Large intestine (tissue), 3 donors: ENCODE data around the gene MEOX2. TPM values are rescaled to one million over a fixed set of nuclear protein-coding genes. Genes with fewer than 3 reads are reported as not detected.

Experiments
- DNase-seq, 2 donors: peaks; one replicate each; pipeline versions ENCODE4 v3.0.0 to v3.0.0-alpha.2; 2013
- H3K27ac ChIP-seq: one replicate; pipeline ENCODE4 v1.5.1; 2013; ENCODE audit warnings: low read length
- H3K27me3 ChIP-seq: 2 replicates; pipeline ENCODE4 v1.6.1; 2013; ENCODE audit warnings: low read length; ENCODE audit not compliant: control insufficient read depth, insufficient read depth
- H3K36me3 ChIP-seq: 2 replicates; pipeline ENCODE4 v1.6.1; 2013; ENCODE audit warnings: low read length; ENCODE audit not compliant: control insufficient read depth, insufficient read depth
- H3K4me1 ChIP-seq: one replicate; pipeline ENCODE4 v1.6.1; 2013; ENCODE audit warnings: low read length; ENCODE audit not compliant: control insufficient read depth, insufficient read depth
- H3K4me3 ChIP-seq: one replicate; pipeline ENCODE4 v1.5.1; 2013; ENCODE audit warnings: low read length
- H3K9me3 ChIP-seq: one replicate; pipeline ENCODE4 v1.6.1; 2013; ENCODE audit warnings: mild to moderate bottlenecking, low read depth, low read length, moderate library complexity; ENCODE audit not compliant: control insufficient read depth
- WGBS: methylation state at CpG from one replicate; pipeline ENCODE4 v1.1.5; 2013; ENCODE audit warnings: low lambda C conversion rate; ENCODE audit not compliant: insufficient coverage; 5-methylcytosine and 5-hydroxymethylcytosine counted together
- polyA plus RNA-seq: library from polyadenylated mRNA; unstranded; fragments of 120-200 nt; gene quantifications from one replicate; pipeline ENCODE4 v1.2.1, GENCODE V29; 2013

MEOX2 gene
- polyA plus RNA-seq, 1 donor: 3.3 TPM

DNA sequence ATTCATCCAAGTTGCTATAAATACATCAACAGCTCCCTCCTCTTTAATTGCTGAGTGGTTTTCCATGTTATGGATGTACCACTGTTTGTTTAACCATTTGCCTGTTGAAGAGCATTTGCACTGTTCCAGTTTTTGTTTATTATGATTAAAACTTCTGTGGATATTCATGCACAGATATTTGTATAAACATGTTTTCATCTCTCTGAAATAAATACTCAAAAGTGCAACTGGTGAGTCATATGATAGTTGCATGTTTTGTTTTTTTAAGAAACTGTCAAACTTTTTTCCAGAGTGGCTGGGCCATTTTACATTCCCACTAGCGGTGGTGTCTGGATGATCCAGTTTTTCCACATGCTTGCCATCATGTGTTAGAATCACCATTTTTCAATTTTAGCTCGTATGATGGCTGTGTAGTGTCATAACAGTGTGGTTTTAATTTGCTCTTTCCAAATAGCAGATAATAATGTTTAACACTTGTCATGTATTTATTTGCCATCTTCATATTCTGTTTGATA, 33.6 kb downstream of the MEOX2 start:
- no peak overlapping the region for H3K27ac ChIP-seq
- H3K36me3 ChIP-seq: no peaks in the 10 kb centered on the region
- H3K9me3 ChIP-seq: no peaks in the 10 kb centered on the region
- WGBS: no CpG with 5 or more reads among the region's 2 CpGs
- H3K4me1 ChIP-seq: no peaks in the 10 kb centered on the region
- H3K4me3 ChIP-seq: no peak overlapping the region
- no peak for DNase-seq
- H3K27me3 ChIP-seq: no peaks in the 10 kb centered on the region

DNA sequence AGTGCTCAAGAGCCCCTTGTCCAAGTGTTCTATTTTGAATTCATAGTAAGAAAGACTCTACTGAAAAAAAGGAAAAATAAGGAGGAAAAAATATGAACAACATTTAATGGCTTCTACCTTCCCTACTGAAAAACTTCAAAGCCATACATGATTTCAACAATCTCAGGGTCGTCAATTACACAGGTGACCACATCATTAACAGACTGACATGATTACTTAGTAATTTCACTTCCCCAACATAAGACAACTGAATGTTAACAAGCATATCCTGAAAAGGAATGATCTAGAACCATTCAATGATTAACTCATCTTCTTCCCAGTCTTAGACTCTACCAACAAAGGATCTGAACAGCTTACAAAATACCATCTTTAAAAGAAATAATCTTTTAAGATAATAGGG, 34.8 kb downstream of the MEOX2 start:
- 57% methylated on average over 1 of the region's 1 CpG for WGBS
- H3K27ac ChIP-seq: no peak overlapping the region
- no peaks in the 10 kb centered on the region for H3K9me3 ChIP-seq
- H3K4me3 ChIP-seq: no peak overlapping the region
- H3K4me1 ChIP-seq: no peaks in the 10 kb centered on the region
- no peaks in the 10 kb centered on the region for H3K27me3 ChIP-seq
- H3K36me3 ChIP-seq: no peaks in the 10 kb centered on the region
- DNase-seq: no peak

DNA sequence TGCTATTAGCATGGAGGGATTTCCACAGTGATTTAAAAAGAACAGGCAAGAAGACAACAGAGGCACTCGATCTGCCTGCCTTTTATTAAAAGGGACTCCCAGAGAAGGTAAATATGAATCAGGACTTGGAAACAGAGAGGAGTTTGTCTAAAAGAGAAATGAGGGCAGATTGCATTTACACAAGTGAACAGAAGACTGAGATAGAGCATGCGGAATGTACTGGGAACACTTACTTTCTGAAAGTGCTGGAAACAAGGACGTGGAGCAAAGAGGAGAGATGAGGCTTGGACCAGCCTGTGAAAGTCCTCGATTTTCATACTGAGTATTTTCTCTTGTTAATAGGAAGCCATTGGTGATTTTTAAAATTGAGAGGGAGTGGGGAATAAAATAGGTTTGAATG, 35.7 kb downstream of the MEOX2 start:
- Histone ChIP-seq H3K36me3 (no peaks in the 10 kb centered on the region), H3K27ac (no peak overlapping the region), H3K4me1 (no peaks in the 10 kb centered on the region), H3K9me3 (no peaks in the 10 kb centered on the region), H3K4me3 (no peak overlapping the region), H3K27me3 (no peaks in the 10 kb centered on the region)
- 63% methylated on average over 4 of the region's 4 CpGs for WGBS
- no peak for DNase-seq

DNA sequence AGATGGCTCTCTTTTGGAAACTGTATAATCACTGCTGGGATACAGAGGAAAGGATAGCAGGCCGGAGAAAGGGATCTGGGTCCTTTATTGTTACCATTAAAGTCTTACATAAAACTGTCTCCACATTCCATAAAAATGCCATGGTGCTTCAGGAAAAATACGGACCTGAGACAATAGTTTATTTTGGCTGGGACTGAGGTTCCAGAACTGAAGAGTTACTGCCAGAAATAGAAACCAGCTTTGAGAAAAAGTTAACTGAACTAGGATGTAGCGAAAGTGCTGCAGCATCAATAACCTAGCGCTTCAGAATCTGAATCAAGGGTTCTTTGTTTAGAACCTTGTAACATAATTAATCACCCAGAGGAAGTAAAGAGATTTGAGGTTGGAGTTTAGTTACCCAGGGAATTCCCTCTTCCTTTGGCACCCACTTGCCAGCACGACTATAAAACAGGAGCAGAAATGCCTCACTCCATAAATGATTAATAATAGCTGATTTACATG, 38.0 kb downstream of the MEOX2 start:
- Histone ChIP-seq H3K9me3 (no peaks in the 10 kb centered on the region), H3K27me3 (no peaks in the 10 kb centered on the region), H3K36me3 (no peaks in the 10 kb centered on the region), H3K27ac (no peak overlapping the region), H3K4me1 (no peaks in the 10 kb centered on the region), H3K4me3 (no peak overlapping the region)
- no peak for DNase-seq
- WGBS: 80% methylated on average over 3 of the region's 5 CpGs

DNA sequence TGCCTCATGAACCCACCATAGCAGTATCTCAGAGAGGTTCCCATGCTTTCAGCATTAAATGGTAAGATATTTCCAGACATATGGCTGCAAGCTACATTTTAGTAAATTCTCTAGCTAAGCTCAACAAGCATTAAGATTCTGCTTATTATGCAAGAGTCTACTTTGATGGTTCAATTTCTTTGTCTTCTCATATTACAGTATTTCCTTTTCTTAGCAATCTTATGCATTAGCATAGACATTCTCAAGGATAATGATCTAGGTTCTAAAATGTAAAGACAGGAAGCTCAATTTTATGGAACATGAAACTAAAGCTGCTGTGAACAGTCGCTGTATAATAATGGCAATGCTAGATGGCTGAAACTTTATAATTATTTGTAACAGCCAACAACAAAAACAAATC, 39.2 kb downstream of the MEOX2 start:
- Histone ChIP-seq H3K4me3 (no peak overlapping the region), H3K36me3 (no peaks in the 10 kb centered on the region), H3K9me3 (no peaks in the 10 kb centered on the region), H3K4me1 (no peaks in the 10 kb centered on the region), H3K27ac (no peak overlapping the region), H3K27me3 (no peaks in the 10 kb centered on the region)
- no peak for DNase-seq
- WGBS: no CpG with 5 or more reads among the region's 1 CpG

DNA sequence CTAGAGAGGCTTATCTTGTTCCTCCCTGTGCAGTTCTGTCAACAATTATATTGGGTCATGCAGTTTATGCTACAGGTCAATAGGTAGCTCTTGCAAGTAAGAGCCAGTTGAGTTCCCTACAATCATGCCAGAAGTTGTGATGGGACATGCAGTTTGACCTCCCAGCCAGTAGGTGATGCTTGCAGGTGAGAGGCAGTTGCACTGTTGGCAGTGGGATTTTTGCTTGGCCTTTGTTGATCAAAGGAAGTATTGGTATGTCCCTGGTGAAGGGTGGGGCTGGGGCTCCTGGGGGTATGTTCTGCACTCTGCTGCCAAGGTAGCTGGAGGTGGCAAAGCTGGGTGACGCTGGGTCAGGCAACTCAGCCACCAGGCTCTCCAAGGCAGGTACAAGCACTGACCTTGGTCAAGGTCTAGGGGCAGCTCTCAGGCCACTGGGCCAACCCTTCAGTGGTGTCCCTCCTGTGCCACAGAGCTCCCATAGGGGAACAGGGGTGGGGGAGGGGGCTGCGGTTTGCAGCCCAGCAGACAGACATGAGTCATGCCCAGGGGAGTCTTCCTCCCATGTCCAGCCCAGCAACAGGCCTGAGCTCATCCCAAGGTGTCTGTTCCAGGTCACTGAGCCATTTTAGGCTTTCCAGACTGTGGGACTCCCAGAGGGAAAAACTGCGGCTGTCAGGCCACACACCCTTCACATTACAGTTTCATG, 43.3 kb downstream of the MEOX2 start:
- no peaks in the 10 kb centered on the region for H3K9me3 ChIP-seq
- no peaks in the 10 kb centered on the region for H3K4me1 ChIP-seq
- H3K4me3 ChIP-seq: no peak overlapping the region
- H3K27ac ChIP-seq: no peak overlapping the region
- no peak for DNase-seq
- no CpG with 5 or more reads among the region's 3 CpGs for WGBS
- no peaks in the 10 kb centered on the region for H3K27me3 ChIP-seq
- H3K36me3 ChIP-seq: no peaks in the 10 kb centered on the region

DNA sequence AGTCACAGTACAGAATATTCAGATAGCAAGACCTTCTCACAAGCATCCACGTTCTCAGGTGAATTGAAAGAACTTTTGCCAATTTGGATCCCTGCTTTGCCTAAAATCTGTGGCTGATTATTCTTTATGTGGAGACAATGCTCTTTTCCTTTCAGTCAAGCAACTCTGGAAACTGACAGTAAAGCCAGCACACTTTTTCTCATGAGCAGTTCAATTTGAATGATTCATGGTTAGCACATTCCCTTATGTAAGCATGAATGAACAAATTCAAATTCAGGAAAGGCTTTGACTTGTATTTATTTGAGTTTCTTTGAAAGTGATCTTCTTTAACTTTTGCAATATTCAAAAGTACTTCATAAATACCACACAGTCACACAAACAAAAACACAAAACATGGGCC, 57.6 kb downstream of the MEOX2 start:
- no peak for DNase-seq
- no CpG with 5 or more reads among the region's 1 CpG for WGBS
- no peak overlapping the region for H3K27ac ChIP-seq
- no peaks in the 10 kb centered on the region for H3K27me3 ChIP-seq
- H3K9me3 ChIP-seq: no peaks in the 10 kb centered on the region
- H3K4me1 ChIP-seq: no peaks in the 10 kb centered on the region
- H3K4me3 ChIP-seq: no peak overlapping the region
- H3K36me3 ChIP-seq: no peaks in the 10 kb centered on the region

DNA sequence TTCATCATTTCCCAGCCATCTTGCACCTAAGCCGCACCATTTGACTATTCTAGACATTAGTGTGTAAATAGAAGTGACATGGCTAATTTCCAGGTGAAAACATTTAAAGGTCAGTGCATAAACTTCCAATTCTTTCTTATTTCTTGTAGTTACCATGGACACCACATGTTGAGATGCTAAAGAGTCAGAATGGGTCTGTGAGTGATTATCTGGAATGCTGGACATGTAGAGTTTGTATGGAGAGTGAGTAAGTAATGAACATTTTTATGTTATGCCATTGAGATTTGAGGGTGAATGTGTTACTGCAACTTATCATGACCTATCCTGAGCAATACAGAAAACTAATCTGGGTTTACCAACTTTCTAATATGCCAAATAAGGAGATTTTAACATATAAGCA, 60.4 kb downstream of the MEOX2 start:
- Histone ChIP-seq H3K9me3 (no peaks in the 10 kb centered on the region), H3K27ac (no peak overlapping the region), H3K4me3 (no peak overlapping the region), H3K4me1 (no peaks in the 10 kb centered on the region), H3K27me3 (no peaks in the 10 kb centered on the region), H3K36me3 (no peaks in the 10 kb centered on the region)
- no CpG with 5 or more reads among the region's 1 CpG for WGBS
- DNase-seq: no peak

DNA sequence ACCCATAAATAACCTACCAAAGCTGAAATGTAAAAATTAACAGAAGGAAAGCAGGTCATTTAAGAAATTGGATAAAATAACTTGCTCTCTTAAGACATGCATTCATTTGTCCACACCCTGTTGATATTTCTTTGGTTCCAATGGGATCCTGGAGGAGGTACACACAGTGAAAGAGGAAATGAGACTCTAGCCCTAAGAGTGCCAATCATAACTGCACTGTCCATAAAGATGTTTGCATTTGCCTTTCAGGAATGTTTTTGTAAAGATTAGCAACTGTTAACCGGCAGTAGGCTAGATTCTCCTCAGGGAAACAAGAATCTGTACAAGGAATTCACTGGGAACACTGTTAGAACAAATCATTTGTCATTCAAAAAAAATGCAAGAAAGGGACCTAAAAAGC, 61.0 kb downstream of the MEOX2 start:
- Histone ChIP-seq H3K27ac (no peak overlapping the region), H3K4me3 (no peak overlapping the region), H3K9me3 (no peaks in the 10 kb centered on the region), H3K27me3 (no peaks in the 10 kb centered on the region), H3K36me3 (no peaks in the 10 kb centered on the region), H3K4me1 (no peaks in the 10 kb centered on the region)
- 38% methylated on average over 1 of the region's 1 CpG for WGBS
- no peak for DNase-seq

DNA sequence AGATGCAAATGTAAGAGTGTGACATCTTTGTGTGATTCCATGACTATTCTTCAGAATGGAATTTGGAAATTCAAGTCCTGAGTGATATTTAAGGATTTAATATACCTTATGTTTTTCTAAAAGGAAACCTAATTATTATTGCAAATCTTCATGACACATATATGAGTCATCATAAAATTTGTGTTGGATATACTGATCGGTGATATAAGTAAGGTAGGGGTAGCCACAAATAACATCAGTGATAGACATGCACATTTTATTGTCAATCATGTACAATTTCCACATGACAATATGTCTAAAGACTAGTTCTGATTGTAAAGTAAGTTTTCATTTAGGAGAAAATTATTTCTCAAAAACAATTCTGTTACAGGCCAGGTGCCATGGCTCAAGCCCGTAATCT, 65.0 kb downstream of the MEOX2 start:
- no peaks in the 10 kb centered on the region for H3K9me3 ChIP-seq
- no peaks in the 10 kb centered on the region for H3K4me1 ChIP-seq
- no peak overlapping the region for H3K4me3 ChIP-seq
- H3K36me3 ChIP-seq: no peaks in the 10 kb centered on the region
- H3K27ac ChIP-seq: no peak overlapping the region
- H3K27me3 ChIP-seq: no peaks in the 10 kb centered on the region
- DNase-seq: no peak
- no CpG with 5 or more reads among the region's 2 CpGs for WGBS
